Measurements from ENCODE around the gene HPSE2.

DNA sequence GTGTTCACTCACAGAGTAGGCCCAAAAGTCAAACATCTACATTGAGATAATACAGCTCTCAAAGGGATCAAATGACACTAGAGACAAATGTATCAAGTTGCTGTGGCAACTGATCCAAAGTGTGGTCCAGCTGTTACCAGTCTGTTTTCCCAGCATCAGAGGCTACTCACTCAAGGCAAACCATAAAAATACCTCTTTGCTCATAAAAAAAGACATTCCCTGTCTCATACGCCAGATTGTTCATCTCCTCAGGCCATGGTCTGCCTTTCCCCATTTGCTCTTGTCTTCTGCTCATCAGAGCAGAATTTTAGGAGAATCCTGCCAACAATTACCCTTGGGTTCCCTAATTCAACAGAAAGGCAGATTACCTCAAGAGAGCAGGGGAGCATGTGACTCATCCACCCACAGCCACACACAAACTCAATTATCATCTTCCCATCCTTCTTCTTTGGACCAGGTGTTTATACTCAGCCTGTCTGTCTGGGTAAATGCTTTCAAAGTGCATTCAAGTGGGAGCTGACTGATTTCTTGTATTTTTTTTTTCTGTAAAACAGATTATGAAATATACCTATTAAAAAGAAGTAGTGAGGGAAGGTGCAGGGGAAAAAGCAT is 562.4 kb downstream of the HPSE2 start:
- TF ChIP-seq NRF1 (IDR thresholded peaks at IDR 0.05; ENCODE audit: low read depth, low read length) (no peak), CTCF (IDR thresholded peaks at IDR 0.05; ENCODE audit: control extremely low read depth in 1 of 3, insufficient read depth in 1 of 3, low read depth in 1 of 3, low read length in 3 of 3) (no peak), EZH2 (IDR thresholded peaks at IDR 0.05; ENCODE audit: low read depth, low read length, severe bottlenecking) (no peak), NANOG (IDR thresholded peaks at IDR 0.05; ENCODE audit: insufficient read depth, low read depth, low read length, poor library complexity, severe bottlenecking) (no peak), ASH2L (IDR thresholded peaks at IDR 0.05; ENCODE audit: low read length) (no peak), POLR2A (IDR thresholded peaks at IDR 0.05; ENCODE audit: control extremely low read depth in 1 of 2, low read depth in 2 of 2, low read length in 2 of 2) (no peak), CEBPB (IDR thresholded peaks at IDR 0.05; ENCODE audit: low read depth, low read length) (no peak), YY1 (IDR thresholded peaks at IDR 0.05; ENCODE audit: low read depth, low read length) (no peak), BRCA1 (IDR thresholded peaks at IDR 0.05; ENCODE audit: low read depth, low read length) (no peak), POLR2AphosphoS5 (IDR thresholded peaks at IDR 0.05; ENCODE audit: low read depth, low read length) (no peak), KDM1A (IDR thresholded peaks at IDR 0.05; ENCODE audit: borderline replicate concordance, low read length) (no peak)

All from H1 (cell line).